A673 (cell line): ENCODE data around the gene DNAH5. TPM values are rescaled to one million over a fixed set of nuclear protein-coding genes. Genes with fewer than 3 reads are reported as not detected.

ENCODE experiments used
- BruUV-seq: library from RNA; stranded (reverse); fragments of 400-500 nt; replicated peaks from 2 replicates; lab custom pipeline; 2021; lab: Mats Ljungman, UMichigan
- CTCF ChIA-PET: fragments of 300-600 bp; sonication (Branson Sonifier 250); formaldehyde crosslinking; loops from one replicate; lab custom pipeline; 2022; ENCODE audit warnings: antibody characterized with exemption; lab: Charles Lee
- POLR2A ChIA-PET: fragments of 300-600 bp; sonication (Branson Sonifier 250); formaldehyde crosslinking; loops from one replicate; lab custom pipeline; 2022; ENCODE audit warnings: antibody characterized with exemption; ENCODE audit not compliant: low non-redundant PET; lab: Charles Lee
- DNase-seq: peaks from one replicate; pipeline ENCODE4 v3.0.0-alpha.2; 2015; ENCODE audit warnings: low spot score
- H3K27ac ChIP-seq: fragments of 200-600 bp; sonication (generic); 2 replicates; pipeline ENCODE4 v1.5.1; 2016; ENCODE audit warnings: mixed run types, low read depth, mild to moderate bottlenecking, mixed read lengths, antibody characterized with exemption, low read length; ENCODE audit not compliant: poor library complexity, severe bottlenecking
- H3K27me3 ChIP-seq: fragments of 200-600 bp; sonication (generic); replicated peaks from 2 replicates; pipeline ENCODE4 v1.6.1; 2017; ENCODE audit warnings: mixed run types, low read depth, mild to moderate bottlenecking, mixed read lengths, antibody characterized with exemption, low read length; ENCODE audit not compliant: insufficient read depth, poor library complexity
- H3K36me3 ChIP-seq: fragments of 200-600 bp; sonication (generic); 2 replicates; pipeline ENCODE4 v1.6.1; 2016; ENCODE audit warnings: mixed run types, mild to moderate bottlenecking, mixed read lengths, antibody characterized with exemption, low read length; ENCODE audit not compliant: insufficient read depth, poor library complexity, severe bottlenecking
- H3K4me1 ChIP-seq: fragments of 200-600 bp; sonication (generic); 2 replicates; pipeline ENCODE4 v1.6.1; 2017; ENCODE audit warnings: mixed run types, mild to moderate bottlenecking, mixed read lengths, antibody characterized with exemption, low read length; ENCODE audit not compliant: insufficient read depth, poor library complexity, severe bottlenecking
- H3K4me3 ChIP-seq: fragments of 200-600 bp; sonication (generic); 2 replicates; pipeline ENCODE4 v1.5.1; 2016; ENCODE audit warnings: low read depth, mixed run types, mild to moderate bottlenecking, mixed read lengths, low read length; ENCODE audit not compliant: poor library complexity, severe bottlenecking
- H3K9me3 ChIP-seq: fragments of 200-600 bp; sonication (generic); 2 replicates; pipeline ENCODE4 v1.6.1; 2016; ENCODE audit warnings: mixed run types, low read depth, mild to moderate bottlenecking, mixed read lengths, antibody characterized with exemption, low read length; ENCODE audit not compliant: poor library complexity, severe bottlenecking
- EZH2 ChIP-seq: fragments of 200-600 bp; sonication (generic); IDR thresholded peaks from 2 replicates; pipeline ENCODE4 v1.6.1; 2017; ENCODE audit warnings: borderline replicate concordance, low read depth, mild to moderate bottlenecking, mixed read lengths, antibody characterized with exemption, low read length; ENCODE audit not compliant: poor library complexity, severe bottlenecking
- intact Hi-C: fragments of 100-400 bp; cut with micrococcal nuclease; formaldehyde crosslinking; loops from one replicate; pipeline ENCODE4 v1.10.0; 2022; ENCODE audit not compliant: unreplicated experiment
- total RNA-seq: library from RNA; stranded (reverse); gene quantifications from 2 replicates; pipeline ENCODE4 v1.2.3, GENCODE V29; 2021
- TF ChIP-seq, protein P1 (sequence below): fragments of 300-800, 200-600 bp; sonication (generic); conservative IDR thresholded peaks from 2 replicates; pipeline ENCODE4 v1.5.1; 2017; ENCODE audit warnings: low read depth, mild to moderate bottlenecking, antibody characterized with exemption, low read length, moderate library complexity, mixed read lengths

Gene DNAH5
- total RNA-seq, 1 experiment from 2014 or later = not detected

DNA sequence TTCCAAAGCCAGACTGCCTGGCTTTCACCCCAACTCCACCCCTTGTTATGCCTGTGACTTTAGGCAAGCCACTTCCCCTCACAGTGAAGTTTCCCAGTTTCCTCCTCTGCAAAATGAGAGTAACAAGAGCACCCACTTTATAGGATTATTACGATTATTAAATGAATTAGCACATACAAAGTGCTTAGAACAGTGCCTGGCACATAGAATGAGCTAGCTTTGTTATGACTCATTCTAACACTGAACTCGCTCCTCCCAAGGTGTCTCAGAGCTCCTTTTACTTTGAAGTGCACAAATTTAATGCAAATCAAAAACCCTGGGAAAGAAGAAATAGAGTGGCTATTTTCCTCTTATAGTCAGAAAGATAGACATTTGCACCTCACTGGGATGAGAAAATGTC, 34.3 kb downstream of the DNAH5 start:
- CTCF ChIA-PET = no interaction called here
- BruUV-seq = no TSS peak
- H3K27ac ChIP-seq = no peak overlapping the region
- no peak for TF ChIP-seq EZH2
- TF ChIP-seq, protein P1, sequence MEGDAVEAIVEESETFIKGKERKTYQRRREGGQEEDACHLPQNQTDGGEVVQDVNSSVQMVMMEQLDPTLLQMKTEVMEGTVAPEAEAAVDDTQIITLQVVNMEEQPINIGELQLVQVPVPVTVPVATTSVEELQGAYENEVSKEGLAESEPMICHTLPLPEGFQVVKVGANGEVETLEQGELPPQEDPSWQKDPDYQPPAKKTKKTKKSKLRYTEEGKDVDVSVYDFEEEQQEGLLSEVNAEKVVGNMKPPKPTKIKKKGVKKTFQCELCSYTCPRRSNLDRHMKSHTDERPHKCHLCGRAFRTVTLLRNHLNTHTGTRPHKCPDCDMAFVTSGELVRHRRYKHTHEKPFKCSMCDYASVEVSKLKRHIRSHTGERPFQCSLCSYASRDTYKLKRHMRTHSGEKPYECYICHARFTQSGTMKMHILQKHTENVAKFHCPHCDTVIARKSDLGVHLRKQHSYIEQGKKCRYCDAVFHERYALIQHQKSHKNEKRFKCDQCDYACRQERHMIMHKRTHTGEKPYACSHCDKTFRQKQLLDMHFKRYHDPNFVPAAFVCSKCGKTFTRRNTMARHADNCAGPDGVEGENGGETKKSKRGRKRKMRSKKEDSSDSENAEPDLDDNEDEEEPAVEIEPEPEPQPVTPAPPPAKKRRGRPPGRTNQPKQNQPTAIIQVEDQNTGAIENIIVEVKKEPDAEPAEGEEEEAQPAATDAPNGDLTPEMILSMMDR = no peak
- no peak overlapping the region for H3K4me3 ChIP-seq
- H3K36me3 ChIP-seq = no peaks in the 10 kb centered on the region
- intact Hi-C loops = no loop called here
- H3K4me1 ChIP-seq = no peaks in the 10 kb centered on the region
- H3K27me3 ChIP-seq = peaks cover 31% of the 10 kb centered on the region
- no peak for DNase-seq
- H3K9me3 ChIP-seq = no peaks in the 10 kb centered on the region
- POLR2A ChIA-PET = no interaction called here

DNA sequence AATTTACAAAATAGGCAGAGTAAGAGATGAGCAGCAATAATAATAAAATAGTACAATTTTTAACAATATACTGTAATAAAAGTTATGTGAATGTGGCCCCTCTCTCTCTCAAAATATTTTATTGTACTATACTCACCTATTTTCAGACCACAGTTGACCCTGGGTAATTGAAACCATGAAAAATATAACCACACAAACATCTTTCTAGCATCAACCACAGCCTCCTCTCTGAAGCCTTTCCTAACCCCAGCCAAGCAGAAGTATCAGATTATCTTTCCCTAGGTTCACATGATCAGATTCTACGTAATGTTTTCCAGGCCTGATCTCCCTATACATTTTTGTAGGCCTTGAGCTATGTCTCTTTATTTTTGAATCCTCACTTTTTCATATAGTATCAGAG, 35.2 kb downstream of the DNAH5 start:
- intact Hi-C loops = no loop called here
- ChIA-PET CTCF (no interaction called here), POLR2A (no interaction called here)
- TF ChIP-seq, protein P1 = no peak
- TF ChIP-seq EZH2 = no peak
- Histone ChIP-seq H3K27me3 (peaks cover 32% of the 10 kb centered on the region), H3K9me3 (no peaks in the 10 kb centered on the region), H3K4me3 (no peak overlapping the region), H3K27ac (no peak overlapping the region), H3K36me3 (no peaks in the 10 kb centered on the region), H3K4me1 (no peaks in the 10 kb centered on the region)
- DNase-seq = no peak
- no TSS peak for BruUV-seq

DNA sequence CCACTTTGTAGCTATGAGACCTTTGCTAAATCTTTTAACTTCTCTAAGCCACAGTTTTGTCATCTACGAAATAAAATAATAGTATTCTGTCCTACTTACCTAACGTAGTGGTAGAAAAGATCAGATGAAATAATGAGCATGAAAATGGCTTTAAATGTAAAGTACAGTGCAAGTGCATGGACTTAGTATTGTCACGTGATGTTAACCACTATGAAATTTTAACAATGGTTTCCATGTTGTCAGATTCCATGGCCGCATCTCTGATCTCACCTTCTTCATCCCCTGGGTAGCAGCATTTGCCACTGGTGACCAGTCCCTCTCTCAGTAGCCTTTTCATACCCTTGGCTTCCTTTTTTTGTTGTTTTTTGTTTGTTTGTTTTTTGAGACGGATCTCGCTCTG, 45.9 kb downstream of the DNAH5 start:
- Histone ChIP-seq H3K27ac (no peak overlapping the region), H3K4me3 (no peak overlapping the region), H3K4me1 (no peaks in the 10 kb centered on the region), H3K36me3 (no peaks in the 10 kb centered on the region), H3K9me3 (no peaks in the 10 kb centered on the region), H3K27me3 (peaks cover 22% of the 10 kb centered on the region)
- ChIA-PET CTCF (no interaction called here), POLR2A (no interaction called here)
- intact Hi-C loops = no loop called here
- TF ChIP-seq, protein P1 = no peak
- no peak for TF ChIP-seq EZH2
- no peak for DNase-seq
- BruUV-seq = no TSS peak
